NCI-H2029 treated with DMSO at 0.1 percent for 48 hours (cell line): ENCODE data around the gene FGF14.

Experiments
- DNase-seq: peaks from one replicate; lab custom pipeline; 2025; lab: John Stamatoyannopoulos, UW

The FGF14 gene

GRCh38 chr13:101985321-101985720 lies 416.5 kb downstream of the FGF14 start:
- DNase-seq = no peak

DNA sequence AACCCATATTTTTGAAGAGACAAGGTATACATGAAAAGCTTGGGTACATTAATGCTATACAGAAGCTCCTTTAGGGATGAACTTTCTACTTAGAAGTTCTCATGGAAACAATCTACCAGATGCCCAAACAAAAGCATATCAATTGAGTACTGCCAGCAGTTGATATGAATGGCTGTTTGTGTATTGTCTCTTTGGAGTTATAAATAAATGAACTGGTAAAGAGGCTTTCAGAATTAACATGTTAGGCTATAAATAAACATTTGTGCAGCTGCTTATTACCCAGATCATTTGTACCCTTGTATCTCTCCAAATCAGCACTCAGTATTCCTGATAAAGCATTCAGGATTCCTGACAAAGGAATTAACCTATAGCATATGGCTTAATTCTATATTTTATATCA lies 418.9 kb downstream of the FGF14 start:
- no peak for DNase-seq

- DNase-seq = peak; percentile 10
Measured at GRCh38 chr13:101979825-101980224, 422.0 kb downstream of the FGF14 start.

DNA sequence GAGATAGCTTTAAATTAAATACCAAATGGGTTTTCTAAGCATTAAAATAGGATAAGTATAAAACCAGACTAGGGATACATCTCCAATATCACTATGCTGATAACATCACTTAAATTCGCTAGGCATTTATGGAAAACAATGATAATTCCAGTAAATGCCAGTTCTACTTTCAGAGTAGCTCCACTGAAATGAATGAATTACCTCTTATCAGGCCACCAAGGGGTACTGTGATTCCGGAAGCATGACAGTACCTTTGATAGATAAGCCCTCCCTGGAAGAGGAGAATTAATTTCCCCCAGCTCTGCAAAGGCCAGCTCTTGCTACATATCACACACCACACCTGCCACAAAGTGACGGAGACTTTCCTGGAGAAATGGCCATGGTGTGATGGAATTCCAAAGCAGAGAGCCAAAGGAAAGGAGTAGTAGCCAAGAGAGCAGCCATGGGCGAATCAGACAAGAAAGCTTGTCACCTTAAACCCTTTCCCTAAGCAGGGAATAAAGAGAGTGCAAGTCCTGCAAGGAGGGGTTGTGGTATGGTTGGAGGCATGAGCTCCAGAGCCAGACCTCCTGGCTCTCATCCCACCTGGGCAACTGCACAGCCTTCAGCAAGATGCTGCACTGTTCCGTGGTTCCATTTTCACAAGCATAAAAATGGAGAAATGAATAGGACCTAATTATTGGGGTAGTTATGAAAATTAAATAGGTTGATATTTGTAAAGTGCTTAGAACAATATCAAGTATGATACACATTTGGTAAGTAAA lies 423.1 kb downstream of the FGF14 start:
- no peak for DNase-seq

DNA sequence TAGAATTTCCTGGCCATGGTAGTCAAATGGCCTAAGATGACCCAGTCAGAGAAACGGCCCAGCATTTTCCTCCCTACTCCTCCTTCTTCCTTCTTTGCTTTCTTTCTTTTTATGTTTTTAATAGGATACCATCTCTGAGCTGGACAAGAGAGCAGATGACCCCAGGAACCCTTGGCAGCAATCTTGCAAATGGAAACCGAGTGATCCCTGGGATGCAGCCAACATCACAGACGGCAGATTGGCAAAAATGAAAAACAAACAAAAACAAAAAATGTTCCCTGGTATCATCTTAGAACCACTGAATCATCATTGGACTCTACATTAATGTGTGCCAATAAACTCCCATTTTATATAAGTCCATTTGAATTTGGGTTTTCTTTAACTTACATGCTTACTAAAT lies 424.4 kb downstream of the FGF14 start:
- peak; percentile 1 for DNase-seq

DNA sequence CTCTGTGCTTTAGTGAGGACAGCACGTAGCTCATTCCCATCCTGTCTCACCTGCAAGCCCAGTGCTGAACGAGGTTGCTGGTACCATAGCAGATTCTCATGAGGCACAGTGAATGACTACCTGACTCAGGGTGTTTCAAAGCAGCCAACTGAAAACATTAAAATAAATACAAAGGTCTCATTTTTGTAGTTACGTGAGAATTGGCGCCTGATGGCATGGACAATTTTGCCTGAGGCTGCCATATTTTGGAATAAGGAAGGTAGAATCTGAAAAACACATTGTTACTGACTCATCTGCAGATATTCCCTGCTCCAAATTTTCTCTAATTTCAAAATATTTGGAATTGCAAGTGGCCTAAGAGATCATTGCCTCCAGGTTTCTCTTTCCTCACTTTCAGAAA lies 429.7 kb downstream of the FGF14 start:
- DNase-seq = no peak

DNA sequence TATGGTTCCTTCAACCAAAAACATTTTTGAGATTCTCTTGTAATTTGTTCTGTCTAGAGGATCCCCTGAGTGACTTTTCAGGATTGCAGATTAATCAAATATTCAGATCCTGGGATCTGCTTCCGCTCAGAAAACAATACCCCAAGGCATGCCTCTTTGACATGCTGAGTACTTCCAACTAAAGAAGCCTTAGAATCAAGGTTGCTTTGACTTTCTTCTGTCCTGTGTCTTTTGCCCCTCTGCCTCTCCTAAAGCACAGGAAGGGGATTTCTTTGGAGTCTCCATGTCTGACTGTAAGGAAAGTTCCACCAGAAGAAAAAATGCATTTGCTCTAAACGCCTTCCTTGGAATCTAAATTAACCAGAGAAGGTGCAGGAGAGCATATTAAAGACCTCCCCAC lies 431.5 kb downstream of the FGF14 start:
- no peak for DNase-seq

DNA sequence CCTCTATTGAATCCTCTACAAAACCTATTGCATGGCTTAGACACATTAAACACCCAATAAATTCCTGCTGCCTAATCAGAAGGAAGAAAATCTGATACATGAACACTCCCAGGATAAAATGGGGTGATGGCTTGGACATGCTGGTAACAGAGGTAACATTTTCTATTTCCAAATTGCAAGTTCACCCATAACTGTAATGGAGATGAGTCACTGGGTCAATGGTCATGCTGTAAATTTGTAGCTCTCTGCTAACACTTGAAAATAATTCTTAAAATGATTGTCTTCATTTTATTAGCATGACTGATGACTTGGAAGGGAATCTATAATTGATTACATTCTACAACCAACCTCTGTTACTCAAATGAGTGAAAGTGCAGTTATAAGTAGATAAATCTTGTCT lies 434.1 kb downstream of the FGF14 start:
- DNase-seq = no peak

DNA sequence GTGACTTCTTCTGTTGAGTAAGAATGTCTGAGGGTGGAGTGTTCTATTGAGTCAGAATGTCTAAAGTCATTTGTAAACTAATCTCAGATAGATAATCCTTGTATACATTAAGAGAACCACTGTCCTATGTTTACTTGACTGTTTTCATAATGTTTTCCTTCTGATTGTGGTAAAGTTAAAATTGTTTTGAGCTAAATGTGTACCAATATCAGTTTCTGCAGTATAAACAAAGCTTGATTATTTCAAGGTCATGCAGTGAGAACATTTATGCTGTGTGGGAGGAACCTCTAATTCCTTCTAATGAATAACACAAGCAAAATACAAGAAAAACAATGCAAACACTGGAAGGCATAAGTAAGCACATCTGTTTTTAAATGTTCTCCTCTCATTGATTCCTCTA lies 434.6 kb downstream of the FGF14 start:
- DNase-seq = no peak

DNA sequence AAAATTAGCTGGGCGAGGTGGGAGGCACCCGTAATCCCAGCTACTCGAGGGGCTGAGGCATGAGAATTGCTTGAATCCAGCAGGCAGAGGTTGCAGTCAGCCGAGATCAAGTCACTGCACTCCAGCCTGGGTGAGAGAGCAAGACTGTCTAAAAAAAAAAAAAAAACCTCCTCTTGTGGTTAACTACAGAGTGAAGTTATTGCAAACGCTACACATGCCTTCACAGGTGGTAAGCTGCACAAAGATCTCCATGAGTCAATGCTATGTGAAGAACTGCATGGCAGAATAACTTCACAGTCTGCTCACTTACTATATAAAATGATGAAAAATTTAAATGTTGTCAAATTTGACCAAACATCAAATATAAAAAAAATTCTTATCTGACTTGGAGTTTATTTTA lies 436.8 kb downstream of the FGF14 start:
- DNase-seq = no peak

DNA sequence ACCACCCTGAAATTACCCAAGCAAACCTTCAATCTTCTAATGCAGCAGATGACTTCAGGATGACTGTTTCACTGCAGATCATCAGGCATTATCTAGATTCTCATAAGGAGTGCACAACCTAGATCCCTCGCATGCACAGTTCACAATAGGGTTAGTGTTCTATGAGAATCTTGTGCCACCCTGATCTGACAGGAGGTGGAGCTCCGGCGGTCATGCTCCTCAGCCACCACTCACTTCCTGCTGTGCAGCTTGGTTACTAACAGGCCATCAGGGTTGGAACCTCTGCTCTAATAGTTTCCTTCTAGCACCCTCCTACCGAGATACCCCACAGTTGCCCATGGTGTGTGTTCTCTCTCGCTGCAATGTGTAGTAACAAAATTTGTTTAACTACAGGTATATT lies 442.8 kb downstream of the FGF14 start:
- DNase-seq = no peak

DNA sequence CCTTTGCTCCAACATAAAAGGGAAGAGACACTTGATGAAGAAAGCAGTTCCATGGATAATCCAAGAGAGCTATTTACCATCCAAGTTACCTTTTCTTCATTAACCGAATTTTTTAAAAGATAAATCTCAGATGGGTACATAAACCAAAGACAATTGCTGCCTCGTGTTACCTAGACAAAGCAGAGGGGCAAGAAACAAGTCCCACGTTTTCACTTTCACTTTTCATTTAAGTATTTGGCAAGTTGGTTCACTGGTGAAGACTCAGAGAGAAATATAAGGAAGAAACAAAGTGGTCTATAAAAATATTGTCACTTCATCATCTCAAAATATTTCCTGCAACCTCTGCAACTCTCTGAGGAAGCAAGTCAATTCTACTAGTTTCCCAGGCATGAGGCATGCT lies 446.1 kb downstream of the FGF14 start:
- DNase-seq = no peak

GRCh38 chr13:101951114-101951513 lies 450.7 kb downstream of the FGF14 start:
- DNase-seq = no peak

GRCh38 chr13:101949681-101950080 lies 452.2 kb downstream of the FGF14 start:
- DNase-seq = no peak

- no peak for DNase-seq
Measured at GRCh38 chr13:101946401-101946800, 455.4 kb downstream of the FGF14 start.

DNA sequence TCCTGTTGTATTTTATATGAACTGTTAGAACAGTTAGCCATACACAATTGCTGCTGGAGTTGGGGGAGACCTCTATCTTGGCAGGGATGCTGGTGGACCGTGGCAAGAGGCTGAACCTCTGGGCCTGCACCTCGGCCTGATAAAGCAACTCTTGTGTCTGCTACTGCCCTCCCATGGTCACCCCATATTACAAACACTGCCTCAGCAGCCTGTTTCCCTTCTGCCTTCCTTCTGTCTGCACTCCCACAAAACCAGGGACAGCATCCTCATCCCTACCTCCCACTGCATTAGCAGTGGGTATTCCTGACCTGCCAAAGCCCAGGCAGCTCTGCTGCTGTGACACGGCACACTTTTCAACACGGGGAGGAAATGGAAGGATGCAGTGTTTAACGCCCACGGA lies 456.4 kb downstream of the FGF14 start:
- DNase-seq = no peak

- no peak for DNase-seq
Measured at GRCh38 chr13:101944521-101944920, 457.3 kb downstream of the FGF14 start.

DNA sequence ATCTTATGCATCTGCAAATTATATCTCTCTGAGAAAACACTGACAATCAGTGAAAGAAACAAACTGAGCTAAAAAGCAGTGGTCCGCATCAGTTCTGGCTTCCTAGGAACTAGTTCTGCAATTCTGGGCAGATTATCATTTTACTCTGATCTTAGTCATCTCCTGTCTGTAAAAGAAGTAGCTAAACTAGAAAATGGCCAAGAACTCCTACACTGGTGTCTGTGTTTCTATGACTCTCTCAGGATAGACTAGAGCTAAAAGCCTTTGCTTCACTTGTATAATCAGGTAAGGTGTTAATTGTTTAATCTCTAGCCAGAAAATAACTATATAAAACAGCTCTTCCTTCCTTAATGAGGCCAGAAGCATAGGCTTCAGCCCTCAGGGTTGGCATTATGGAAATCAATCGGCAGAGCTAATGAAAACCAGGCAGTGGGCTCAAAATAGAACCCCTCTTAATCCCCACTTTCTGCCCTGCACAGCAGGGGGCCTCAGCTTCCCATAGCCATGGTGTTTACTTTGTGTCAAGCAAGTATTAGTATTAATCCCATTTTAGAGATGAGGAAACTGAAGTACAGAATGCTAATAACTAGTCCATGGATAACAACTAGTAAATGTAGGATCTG lies 459.2 kb downstream of the FGF14 start:
- DNase-seq = no peak

- DNase-seq = no peak
Measured at GRCh38 chr13:101942038-101942437, 459.8 kb downstream of the FGF14 start.

- no peak for DNase-seq
Measured at GRCh38 chr13:101941095-101941783, 460.6 kb downstream of the FGF14 start.

GRCh38 chr13:101939370-101939769 lies 462.5 kb downstream of the FGF14 start:
- no peak for DNase-seq

- no peak for DNase-seq
Measured at GRCh38 chr13:101935828-101936227, 466.0 kb downstream of the FGF14 start.

DNA sequence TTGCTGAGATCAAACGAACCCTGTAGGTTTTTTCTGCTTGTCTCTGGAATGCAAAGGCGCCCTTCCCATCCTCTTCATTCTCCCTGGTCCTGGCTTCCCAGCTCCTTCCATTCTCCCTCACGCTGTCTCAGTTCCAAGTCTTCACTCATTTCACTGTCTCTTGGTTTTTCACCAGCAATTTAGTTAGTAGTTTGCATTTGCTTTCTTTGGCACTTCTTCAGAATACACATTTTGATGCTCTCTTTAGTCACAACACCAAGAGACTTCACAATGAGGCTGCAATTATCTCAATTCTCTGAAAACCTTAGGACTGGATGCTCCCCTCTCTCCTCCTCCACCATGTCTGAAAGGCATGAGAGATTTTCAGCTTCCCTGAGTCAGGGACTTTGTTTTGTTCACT lies 470.7 kb downstream of the FGF14 start:
- no peak for DNase-seq
